ENCODE data around the gene ABCC8.

Gene ABCC8

DNA sequence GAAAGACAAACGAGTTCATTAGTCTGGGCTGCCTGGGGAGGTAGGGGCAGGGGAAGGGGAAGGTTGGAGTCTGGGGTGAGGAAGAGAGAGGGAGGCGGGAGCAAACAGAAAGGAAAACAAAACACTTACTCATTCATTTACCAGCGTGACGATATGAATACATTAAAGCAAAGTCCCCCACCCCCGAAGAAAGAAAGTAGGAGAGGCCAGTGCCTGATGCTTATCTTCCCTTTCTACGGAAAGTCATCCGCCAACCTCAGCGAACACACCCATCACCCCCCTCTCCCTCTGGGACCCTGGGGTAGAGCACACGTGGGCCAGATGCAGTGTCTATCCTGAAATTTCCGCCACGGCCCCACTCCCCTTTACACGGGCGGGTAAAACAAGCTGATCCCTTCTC, 13.7 kb downstream of the ABCC8 start:
- TF ChIP-seq, protein P1, sequence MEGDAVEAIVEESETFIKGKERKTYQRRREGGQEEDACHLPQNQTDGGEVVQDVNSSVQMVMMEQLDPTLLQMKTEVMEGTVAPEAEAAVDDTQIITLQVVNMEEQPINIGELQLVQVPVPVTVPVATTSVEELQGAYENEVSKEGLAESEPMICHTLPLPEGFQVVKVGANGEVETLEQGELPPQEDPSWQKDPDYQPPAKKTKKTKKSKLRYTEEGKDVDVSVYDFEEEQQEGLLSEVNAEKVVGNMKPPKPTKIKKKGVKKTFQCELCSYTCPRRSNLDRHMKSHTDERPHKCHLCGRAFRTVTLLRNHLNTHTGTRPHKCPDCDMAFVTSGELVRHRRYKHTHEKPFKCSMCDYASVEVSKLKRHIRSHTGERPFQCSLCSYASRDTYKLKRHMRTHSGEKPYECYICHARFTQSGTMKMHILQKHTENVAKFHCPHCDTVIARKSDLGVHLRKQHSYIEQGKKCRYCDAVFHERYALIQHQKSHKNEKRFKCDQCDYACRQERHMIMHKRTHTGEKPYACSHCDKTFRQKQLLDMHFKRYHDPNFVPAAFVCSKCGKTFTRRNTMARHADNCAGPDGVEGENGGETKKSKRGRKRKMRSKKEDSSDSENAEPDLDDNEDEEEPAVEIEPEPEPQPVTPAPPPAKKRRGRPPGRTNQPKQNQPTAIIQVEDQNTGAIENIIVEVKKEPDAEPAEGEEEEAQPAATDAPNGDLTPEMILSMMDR (conservative IDR thresholded peaks at IDR 0.05; ENCODE audit: low read length), result no peak
- no peak overlapping the region for H3K4me3 ChIP-seq (ENCODE audit: low read length)
- DNase-seq (ENCODE audit: low read depth), result no peak

DNA sequence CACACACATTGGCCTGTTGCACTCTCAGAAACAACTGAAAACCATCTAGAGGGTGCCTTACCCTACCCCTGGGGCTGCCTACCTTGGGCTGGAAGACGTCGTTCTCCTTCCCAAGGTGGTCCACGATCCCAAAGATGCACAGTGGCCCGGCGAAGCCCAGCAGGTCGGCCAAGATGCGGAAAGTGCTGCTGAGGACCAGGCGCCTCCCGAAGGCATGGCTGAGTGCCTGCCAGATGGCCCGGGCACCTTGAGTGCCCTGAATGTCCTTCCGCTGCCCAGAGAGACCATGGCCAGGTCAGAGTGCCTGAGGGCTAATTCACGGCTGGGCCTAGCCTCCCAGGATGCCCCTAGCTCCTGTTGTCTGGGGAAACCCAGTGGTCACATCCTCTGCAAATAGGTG, 16.2 kb downstream of the ABCC8 start:
- TF ChIP-seq, protein P1 (conservative IDR thresholded peaks at IDR 0.05; ENCODE audit: low read length), result no peak
- DNase-seq (ENCODE audit: low read depth), result no peak
- H3K4me3 ChIP-seq (ENCODE audit: low read length), result no peak overlapping the region

DNA sequence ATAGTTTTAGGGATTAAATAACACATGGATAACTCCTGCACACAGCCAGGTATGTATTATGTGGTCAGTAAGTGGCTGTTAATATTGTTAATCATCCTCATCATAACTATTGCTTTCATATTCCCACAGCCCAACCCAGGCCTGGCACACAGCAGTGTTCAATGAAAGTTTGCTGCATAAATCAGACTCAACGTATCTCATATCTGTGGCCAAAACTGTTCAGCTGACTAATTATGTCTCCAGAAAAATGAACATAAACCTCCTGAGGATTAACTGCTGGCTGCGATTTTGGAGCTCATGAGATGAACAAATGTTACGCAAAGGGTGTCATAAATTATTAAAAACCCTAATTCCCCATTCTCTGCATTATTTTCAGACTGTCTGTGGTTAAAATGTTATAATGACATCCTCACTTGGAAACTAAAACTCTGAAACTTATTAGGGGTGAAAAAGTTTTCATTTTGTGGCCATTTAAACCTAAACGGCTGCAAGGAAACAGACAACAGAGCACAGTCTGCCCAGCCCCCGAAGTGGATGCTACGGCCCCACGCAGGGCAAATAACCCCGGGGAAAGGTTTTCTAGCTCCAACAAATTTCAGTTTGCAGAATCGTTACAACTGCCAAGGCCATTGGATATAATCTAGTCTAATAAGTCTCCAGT, 17.3 kb downstream of the ABCC8 start:
- DNase-seq (ENCODE audit: low read depth), result peak; percentile 67
- H3K4me3 ChIP-seq (ENCODE audit: low read length), result no peak overlapping the region
- TF ChIP-seq, protein P1 (conservative IDR thresholded peaks at IDR 0.05; ENCODE audit: low read length), result no peak

DNA sequence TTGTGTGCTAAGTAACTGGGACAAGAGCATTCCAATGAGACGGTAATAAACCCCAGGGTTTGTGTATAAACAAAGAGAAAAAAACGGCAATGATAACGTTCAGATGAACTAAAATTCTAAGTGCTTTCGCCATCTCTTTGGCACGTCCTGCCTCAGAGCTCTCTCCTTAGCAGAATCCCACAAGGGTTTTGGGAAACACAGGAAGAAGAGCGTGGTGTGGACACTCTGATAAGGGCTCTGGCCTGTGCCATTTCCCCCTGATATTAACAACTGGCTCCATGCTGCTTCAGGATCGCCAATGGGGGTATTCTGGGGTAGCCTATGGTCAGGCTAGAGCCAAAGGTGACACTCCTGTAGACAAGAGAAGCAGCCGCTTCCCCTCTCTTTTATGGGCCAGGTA, 18.4 kb downstream of the ABCC8 start:
- DNase-seq (ENCODE audit: low read depth), result no peak
- TF ChIP-seq, protein P1 (conservative IDR thresholded peaks at IDR 0.05; ENCODE audit: low read length), result no peak
- H3K4me3 ChIP-seq (ENCODE audit: low read length), result no peak overlapping the region

DNA sequence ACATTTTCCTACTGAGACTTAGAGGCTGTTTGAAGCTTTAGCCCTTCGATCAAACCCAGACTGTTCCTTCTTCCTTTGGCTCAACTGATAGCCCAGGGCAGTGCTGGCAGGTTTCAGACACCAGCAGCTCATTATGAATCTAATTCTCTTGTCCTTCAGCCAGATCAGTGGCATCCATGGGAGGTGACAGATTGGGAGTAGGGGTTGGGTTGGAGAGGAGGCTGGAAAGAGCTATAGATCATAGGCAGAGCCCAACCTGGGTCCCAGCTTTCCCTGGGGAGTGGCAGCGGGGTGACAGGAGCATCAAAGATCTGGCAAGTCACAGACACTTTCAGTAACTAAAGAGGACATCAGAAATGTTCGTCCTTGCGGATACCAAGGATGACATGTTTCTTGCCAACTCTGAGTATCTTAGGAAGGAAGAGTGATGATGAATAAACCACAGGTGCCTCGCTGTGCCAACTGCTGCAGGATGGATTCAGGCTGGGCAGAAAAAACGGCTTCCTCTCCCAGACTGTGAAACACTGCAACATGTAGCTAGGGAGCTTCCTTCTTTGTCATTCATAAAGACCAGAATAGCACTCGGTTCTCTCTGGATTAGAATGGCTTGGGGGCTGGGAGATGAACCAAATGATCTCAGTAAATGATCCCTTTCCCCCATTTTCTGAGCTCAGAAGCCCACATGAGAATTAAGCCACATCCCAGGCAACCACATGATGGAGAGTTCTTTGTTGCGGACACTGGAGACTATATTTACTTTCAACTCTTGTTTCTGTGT, 19.1 kb downstream of the ABCC8 start:
- H3K4me3 ChIP-seq (ENCODE audit: low read length), result no peak overlapping the region
- TF ChIP-seq, protein P1 (conservative IDR thresholded peaks at IDR 0.05; ENCODE audit: low read length), result no peak
- DNase-seq (ENCODE audit: low read depth), result no peak

DNA sequence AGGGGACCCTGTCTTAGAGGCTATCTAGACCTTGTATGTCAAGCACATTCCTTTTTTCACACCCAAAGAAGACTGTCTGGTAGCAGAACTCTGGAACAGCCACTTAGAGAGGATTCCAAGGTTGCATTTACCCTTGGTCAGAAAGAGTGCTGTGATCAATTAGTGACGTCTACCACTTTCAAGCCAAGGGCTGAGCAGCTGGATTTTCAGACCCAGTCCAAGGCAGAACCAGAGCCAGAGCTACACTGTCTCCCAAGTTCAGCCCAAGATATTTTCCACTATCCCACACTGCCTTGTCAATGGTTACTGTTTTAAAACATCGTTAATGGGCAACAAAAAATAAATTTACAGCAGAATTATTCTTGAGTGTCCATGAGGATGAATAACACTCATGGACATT, 24.0 kb downstream of the ABCC8 start:
- TF ChIP-seq, protein P1 (conservative IDR thresholded peaks at IDR 0.05; ENCODE audit: low read length), result no peak
- no peak overlapping the region for H3K4me3 ChIP-seq (ENCODE audit: low read length)
- DNase-seq (ENCODE audit: low read depth), result no peak

DNA sequence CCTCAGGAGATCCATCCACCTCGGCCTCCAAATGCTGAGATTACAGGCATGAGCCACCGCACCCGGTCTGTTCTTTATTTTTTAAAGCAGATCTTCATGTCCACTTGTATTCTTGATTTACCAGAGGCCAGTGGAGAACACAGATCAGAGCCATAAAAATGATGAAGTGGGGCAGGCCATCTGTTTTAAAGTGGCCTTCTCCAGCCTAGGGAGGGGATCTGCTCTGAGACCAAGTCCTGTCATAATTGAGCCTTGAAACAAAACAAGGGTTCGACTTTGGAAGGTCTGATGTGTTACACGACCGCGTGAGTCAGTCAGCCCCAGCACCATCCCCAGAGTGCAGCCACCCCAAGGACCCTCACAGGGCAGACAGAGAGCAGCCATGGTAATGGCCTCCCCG, 27.5 kb downstream of the ABCC8 start:
- no peak overlapping the region for H3K4me3 ChIP-seq (ENCODE audit: low read length)
- DNase-seq (ENCODE audit: low read depth), result no peak
- TF ChIP-seq, protein P1 (conservative IDR thresholded peaks at IDR 0.05; ENCODE audit: low read length), result no peak

Measured in AG10803 (cell line).